ENCODE measurements around the gene NRGN.

Gene NRGN

DNA sequence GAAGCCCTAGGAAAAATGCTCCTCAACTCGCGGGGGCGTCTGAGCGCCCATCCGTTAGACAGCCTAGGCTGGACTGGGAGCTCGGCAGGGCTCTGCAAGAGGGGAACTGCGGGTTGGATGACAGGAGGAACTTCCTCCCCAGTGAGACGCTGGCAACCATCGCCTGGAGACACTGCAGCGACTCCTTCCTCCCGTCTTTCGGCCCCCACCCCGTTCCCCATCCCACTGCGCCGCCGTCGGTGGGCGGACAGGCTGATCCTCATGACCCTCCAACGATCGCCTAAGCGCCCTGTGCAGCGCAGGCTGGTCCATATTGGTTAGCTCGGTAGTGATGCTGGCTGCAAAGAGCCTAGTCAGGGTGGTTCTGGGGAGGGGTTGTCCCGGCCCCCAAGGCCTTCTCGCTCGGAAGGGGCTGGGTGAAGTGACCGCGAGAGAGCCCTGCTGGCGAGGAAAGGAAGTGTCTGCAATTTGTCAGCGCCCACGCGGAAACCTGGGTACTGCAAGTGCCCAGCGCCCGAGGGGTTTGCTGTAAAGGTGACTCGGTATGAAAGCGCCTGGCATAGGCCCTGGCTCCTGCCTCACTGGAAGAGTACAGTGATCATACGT is 638 bp downstream of the NRGN start:
- DNase-seq (ENCODE audit: low spot score): peak; percentile 73

DNA sequence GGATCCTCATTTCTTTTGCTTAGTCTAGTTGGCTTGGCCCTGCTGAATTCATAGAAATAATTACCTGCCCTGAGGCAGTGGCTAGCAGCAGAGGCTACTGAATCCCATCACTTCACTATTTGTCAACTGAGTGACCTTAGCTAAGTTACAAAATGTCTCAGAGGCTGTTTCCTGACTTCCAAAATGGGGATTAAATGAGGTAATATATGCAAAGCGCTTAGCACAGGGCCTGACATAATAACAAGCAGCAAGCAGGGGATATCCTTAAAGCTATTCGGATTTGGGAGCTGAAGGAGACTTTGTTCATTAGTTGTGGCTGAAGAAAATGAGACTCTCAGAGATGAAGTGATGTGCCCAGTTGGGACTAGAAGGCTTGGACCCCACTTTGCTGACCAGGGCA is 2.8 kb downstream of the NRGN start:
- DNase-seq (ENCODE audit: low spot score): no peak

GRCh38 chr11:124743050-124743449 is 3.3 kb downstream of the NRGN start:
- DNase-seq (ENCODE audit: low spot score): no peak

- DNase-seq (ENCODE audit: low spot score): no peak
Observed at GRCh38 chr11:124745270-124745834, 5.6 kb downstream of the NRGN start.

GRCh38 chr11:124745835-124746620 is 6.3 kb downstream of the NRGN start:
- no peak for DNase-seq (ENCODE audit: low spot score)

DNA sequence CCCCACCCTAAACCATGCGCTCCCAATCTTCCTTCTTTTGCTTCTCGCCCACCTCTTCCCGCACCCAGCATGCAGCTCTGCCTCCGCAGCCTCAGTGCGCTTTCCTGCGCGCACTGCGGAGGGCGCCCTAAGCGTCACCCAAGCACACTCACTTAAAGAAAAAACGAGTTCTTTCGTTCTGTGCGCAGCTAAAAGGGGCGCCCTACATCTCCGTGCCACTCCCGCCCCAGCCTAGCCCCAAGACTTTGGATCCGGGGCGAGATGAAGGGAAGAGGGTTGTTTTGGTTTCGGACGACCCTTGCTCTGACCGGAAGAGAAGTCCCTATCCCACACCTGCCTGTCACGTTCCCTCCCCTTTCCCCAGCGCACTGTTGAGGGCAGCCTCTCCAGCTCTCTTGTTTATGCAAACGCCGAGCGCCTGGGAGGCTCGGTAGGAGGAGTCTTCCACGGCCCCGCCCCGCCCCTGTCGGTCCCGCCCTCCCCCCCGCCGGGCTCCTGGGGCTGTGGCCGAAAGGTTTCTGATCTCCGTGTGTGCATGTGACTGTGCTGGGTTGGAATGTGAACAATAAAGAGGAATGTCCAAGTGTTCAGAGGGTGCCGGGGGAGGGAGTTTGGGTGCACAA is 7.0 kb downstream of the NRGN start:
- peak; percentile 83 for DNase-seq (ENCODE audit: low spot score)

- no peak for DNase-seq (ENCODE audit: low spot score)
Observed at GRCh38 chr11:124747406-124748099, 7.8 kb downstream of the NRGN start.

DNA sequence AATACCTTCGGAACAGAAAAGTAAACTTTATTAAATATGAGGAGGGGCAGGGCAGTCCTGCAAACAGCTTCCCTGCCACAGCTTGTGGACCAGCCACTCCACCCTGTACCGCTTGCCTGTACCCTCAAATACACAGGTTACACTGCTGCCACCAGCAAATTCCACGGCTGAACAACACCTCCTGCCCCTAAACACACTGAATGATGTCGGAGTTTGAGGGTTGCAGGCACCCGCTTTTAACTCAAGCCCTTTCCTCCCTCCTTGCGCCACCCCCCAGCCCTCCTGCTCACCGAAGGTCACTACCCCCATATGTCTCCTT is 8.3 kb downstream of the NRGN start:
- DNase-seq (ENCODE audit: low spot score): no peak

DNA sequence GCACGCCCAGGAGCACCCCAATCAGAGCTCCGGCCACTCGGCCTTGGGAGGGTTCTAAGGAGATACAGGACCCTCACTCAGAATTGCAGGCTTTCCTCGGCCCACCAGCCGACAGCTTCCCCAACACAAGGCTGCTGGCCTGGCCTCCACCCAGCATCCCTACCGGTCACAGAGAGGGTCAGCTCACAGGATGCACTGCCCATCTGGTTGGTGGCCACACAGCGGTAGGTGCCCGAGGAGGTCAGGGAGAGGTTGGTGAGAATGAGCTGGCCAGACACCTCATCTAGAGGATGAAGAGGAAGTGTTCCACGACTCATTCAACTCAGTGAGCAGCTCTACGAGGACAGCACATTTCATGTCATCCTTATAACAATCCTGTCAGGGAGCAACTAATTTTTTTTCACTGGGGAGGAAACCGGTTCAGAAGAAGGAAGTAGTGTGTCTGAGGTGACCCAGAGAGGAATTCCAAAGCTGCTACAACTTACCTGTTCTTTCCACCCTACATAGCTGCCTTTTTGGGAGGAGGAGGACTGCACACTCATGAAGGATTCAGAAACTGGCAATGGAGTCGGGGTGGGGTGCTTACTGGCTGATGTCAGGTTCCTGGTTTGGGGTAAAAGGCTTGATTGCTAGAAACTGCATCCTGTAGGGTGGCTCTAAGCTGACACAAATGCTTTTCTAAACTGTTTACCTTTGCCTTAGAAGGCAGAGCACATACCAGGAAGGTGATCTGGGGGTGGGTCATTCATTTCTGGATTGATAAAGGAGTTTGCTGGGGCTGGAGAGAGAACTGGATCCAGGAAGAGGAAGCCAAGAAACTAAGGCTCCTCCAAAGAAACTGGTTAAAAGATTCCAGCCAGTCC is 9.0 kb downstream of the NRGN start:
- DNase-seq (ENCODE audit: low spot score): no peak

DNA sequence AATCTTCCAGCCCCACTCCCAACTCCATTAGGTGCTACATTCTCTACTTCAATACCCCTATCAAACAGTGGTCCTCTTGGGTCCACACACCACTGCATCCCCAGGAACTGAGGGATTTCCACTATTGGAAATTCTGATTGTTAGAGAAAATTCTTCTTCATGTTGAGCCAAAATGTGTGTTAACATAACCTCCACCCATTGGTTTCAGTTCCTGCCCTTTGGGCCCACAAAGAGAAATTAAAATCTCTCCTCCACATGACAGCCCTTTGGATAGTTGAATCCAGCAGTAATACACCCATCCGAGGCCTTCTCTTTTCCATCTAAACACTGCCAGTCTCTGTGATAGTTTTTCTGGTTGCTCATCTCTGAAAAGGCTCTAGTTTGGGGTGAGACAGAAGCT is 10.2 kb downstream of the NRGN start:
- DNase-seq (ENCODE audit: low spot score): no peak

DNA sequence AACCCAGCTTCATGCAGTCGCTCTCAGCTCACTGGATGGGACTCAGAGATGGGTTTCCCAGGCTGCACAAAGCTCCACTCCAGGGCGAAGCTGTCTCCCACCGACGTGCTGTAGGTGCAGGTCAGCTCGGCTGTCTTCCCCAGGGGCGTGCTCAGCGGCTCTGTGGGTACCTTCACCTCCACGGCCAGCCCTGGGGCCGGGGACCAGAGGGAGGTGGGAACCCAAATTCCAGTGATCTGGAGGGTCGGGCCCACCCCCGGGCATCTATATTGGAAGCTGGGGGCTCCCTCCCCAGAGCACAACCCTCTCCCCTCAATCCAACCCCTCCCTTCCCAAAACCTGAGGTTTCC is 11.6 kb downstream of the NRGN start:
- no peak for DNase-seq (ENCODE audit: low spot score)

DNA sequence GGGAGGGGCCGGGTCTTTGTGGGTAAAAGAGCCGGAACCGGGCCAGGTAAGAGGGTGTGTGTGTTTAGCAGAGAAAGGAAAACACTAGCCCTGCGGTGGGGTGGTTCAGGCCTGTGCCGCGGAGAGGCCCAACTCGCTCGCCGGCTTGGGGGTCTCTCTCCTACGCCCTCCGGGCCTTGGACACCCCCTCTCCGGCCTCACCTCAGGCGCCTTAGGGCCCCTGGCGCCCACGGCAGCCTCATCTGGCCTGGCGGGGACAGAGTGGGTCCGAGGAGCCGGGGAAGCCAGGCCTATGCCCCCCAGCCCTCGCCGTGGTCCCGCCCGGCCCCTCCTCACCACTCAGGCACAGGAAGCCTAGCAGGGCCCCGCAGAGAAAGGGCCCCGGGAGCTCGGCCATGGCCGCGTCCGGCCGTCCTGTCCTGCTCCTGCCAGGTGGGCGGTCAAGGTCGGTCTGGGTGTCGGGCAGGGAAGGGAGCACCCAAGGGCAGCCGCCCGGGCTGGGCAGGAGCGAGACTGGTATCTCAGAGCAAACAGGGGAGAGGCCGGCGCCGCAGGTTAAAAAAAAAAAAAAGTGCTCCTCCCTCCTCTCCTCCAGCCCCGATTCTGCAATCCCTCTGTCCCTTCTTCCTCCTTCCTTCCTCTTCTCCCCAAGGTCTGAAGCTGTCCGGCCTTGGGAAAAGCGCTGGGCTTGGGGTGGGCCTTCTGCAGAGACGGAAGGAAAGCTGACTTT is 12.2 kb downstream of the NRGN start, which contains the start of gene VSIG2:
VSIG2 (minus strand) TSS at position 515 of the 730 bp plus-strand sequence; CDS start at position 397, 118 bp downstream.
- no peak for DNase-seq (ENCODE audit: low spot score)

DNA sequence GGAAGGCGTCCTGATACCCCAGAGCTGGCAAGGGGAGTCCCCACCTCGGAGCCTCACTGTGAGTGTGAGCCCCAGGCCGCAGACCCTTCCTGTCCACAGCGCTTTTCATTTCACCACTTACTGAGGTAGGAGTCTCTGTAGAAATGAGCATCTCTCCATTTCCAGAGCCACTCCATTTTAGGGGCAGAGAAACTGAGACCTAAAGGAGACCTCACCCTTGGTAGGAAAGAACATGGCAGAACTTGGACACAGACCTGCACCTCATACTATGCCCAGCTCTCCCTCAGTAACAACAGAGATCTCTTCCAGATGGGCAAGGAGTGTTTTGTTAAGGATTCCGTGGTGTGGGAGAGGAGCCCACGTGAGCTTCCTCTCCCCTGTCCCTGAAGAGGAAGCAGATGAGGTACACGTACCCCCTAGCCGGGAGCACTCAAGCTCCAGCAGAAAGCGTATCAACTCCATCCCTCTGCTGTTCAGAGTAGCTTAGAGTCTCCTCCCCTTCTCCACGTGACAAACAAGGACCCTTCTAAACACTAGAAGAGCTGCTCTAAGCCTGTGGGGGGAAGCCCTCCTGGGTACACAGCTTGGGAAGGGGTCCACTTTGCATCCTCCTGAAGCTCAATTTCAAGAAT is 12.8 kb downstream of the NRGN start:
- DNase-seq (ENCODE audit: low spot score): no peak

GRCh38 chr11:124753205-124753604 is 13.5 kb downstream of the NRGN start:
- DNase-seq (ENCODE audit: low spot score): no peak

DNA sequence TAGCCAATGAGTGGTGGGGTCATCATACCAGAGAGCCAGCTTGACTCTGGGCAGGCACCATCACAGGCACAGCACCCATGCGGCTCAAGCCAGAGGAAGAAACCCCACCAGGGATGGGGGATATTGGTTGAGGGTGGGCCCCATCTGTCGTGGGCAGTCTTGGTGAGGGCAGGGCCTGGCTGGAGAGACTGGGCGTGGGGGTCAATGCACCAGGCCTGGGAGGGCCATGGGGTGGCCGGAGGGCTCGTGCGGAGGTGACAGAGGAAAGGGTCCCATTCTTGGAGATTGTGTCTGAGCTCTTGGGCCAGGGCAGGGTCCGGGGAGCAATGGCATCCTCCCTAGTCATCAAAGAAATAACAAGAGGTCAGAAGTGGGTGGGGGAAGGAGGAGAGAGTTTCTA is 13.9 kb downstream of the NRGN start:
- no peak for DNase-seq (ENCODE audit: low spot score)

- no peak for DNase-seq (ENCODE audit: low spot score)
Observed at GRCh38 chr11:124754309-124754708, 14.6 kb downstream of the NRGN start.

DNA sequence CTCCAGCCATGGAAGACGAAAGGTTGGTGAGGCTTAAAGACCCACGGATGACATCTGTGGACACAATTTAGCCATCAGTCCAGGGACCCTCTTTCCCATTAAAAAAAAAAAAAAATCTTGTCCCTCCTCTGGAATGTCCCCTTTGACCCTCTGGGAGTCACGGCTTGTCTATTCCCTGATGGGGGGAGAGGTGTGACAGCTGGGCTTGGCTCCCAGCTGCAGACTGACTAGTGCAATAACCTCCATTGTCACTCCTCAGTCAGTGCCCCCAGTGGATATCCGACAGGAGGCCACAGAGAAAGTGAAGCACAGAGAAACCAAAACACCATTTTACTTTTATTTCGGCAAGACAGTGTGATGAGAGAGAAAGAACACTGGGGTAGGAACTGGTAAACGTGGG is 15.0 kb downstream of the NRGN start:
- DNase-seq (ENCODE audit: low spot score): peak; percentile 52

- no peak for DNase-seq (ENCODE audit: low spot score)
Observed at GRCh38 chr11:124756033-124756752, 16.5 kb downstream of the NRGN start.

DNA sequence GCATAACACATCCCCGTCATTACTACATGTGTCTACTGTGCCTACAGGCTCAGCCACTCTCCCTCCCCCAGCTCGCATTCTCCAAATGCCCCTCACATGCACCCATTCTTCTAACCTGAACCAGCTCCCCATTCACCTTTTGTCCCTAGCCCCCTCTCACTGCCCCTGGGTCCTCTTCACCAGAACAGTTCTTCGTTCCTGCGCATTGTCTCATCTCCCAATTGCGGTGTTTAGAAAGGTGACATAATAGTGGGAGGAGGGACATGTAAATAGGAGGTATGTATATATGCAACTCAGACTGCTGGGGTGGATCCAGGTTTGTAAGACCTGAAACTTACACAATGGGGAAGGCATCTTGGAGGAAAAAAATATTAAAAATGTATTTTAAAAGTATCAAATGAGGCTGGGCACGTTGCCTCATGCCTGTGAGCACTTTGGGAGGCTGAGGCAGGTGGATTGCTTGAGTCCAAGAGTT is 17.0 kb downstream of the NRGN start:
- DNase-seq (ENCODE audit: low spot score): no peak

DNA sequence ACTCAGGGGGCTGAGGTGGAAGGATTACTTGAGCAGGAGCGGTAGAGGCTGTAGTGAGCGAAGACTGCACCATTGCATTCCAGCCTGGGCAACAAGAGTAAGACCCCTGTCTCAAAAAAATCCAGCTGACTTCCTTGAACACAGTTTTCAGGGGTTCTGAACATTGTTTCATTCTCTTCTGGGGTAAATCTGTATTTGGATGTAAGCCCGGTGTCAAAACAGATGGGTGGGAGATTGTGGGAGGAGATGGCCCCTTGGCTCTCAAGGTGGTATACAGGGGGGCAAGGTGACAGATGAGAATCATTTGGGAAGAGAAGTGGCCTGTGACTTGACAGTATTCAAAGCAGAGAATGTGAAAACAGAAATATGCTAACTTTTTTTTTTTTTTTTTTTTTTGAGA is 17.6 kb downstream of the NRGN start:
- no peak for DNase-seq (ENCODE audit: low spot score)

Measured in ecto neural progenitor cell (in vitro differentiated cells).